ENCODE data around the gene MRPL2.

GRCh38 chr6:43009124-43009523, 50.1 kb downstream of the MRPL2 start:
- TF ChIP-seq POLR2A (IDR thresholded peaks at IDR 0.05; ENCODE audit: low read depth, low read length) (no peak), POLR2AphosphoS5 (IDR thresholded peaks at IDR 0.05; ENCODE audit: low read depth, low read length) (no peak), POU2F2 (IDR thresholded peaks at IDR 0.05; ENCODE audit: low read depth, low read length) (no peak), TAF1 (IDR thresholded peaks at IDR 0.05; ENCODE audit: low read depth, low read length) (no peak)

Measured in GM12891 (cell line).